Stimulated activated memory B cell treated with anti-CD40 and anti-IgM and Interleukin-4, amounts not matched to agents 10 μg/mL and 1 μg/mL and 100 μg/mL, for 72 hours (primary cell): Measurements from ENCODE around the gene SPECC1.
A peak's percentile ranks its signal among the peaks of the same experiment; 100 is the strongest.
"Not testable (repeated sequence)": the region's sequence is repeated elsewhere in the genome, so short reads cannot be mapped to it uniquely, and the experiment has no call there.

ENCODE experiments used
- ATAC-seq: fragments of 150-1000 bp; cut with Tn5 transposase; 2 replicates; pipeline ENCODE4 v1.10.0; 2021
- H3K27ac Mint-ChIP-seq: one replicate; pipeline ENCODE4 v1.8.0; 2022; ENCODE audit warnings: mild to moderate bottlenecking, mixed read lengths
- H3K27me3 Mint-ChIP-seq: one replicate; pipeline ENCODE4 v1.8.0; 2022; ENCODE audit warnings: mixed read lengths
- H3K36me3 Mint-ChIP-seq: one replicate; pipeline ENCODE4 v1.8.0; 2022; ENCODE audit warnings: mixed read lengths
- H3K4me1 Mint-ChIP-seq: one replicate; pipeline ENCODE4 v1.8.0; 2022; ENCODE audit warnings: mixed read lengths
- H3K4me3 Mint-ChIP-seq: one replicate; pipeline ENCODE4 v1.8.0; 2022; ENCODE audit warnings: mild to moderate bottlenecking, moderate library complexity, mixed read lengths
- H3K9me3 Mint-ChIP-seq: one replicate; pipeline ENCODE4 v1.8.0; 2022; ENCODE audit warnings: mixed read lengths

SPECC1 gene

GRCh38 chr17:20300436-20300934, 291.3 kb downstream of the SPECC1 start:
- H3K4me1 Mint-ChIP-seq: no peaks in the 10 kb centered on the region
- peaks cover 29% of the 10 kb centered on the region for H3K36me3 Mint-ChIP-seq
- no peaks in the 10 kb centered on the region for H3K27me3 Mint-ChIP-seq
- H3K4me3 Mint-ChIP-seq: no peak overlapping the region
- no peak overlapping the region for H3K27ac Mint-ChIP-seq
- peaks cover 8% of the 10 kb centered on the region for H3K9me3 Mint-ChIP-seq
- no peak for ATAC-seq

DNA sequence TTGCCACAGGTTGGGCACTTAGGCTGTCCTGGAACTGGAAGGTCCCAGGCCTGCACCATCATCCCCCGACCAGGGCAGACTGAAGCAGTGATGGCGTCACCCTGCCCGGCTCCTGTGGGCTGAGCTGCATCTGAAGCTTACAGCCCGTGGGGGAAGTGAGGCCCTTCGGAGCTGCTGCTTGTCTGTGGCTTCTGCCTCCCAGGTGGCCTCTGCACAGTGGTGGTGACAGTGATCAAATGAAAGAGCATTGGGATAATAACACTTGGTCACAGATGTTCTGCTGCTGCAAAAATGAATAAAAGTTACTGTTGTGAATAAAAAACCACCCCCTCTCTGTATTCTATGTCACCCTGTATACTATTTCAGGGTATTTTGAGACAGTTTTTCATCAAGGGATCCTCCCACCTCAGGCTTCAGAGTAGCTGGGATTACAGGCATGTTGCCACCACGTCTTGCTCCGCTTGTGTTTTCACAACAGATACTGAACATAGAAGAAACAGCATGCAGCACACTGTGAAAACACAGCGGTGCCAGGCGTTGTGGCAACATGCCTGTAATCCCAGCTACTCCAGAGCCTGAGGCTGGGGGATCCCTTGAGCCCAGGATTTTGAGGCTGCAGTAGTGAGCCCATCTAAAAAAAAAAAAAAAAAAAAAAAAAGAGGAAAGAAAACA, 293.2 kb downstream of the SPECC1 start:
- H3K27ac Mint-ChIP-seq: no peak overlapping the region

DNA sequence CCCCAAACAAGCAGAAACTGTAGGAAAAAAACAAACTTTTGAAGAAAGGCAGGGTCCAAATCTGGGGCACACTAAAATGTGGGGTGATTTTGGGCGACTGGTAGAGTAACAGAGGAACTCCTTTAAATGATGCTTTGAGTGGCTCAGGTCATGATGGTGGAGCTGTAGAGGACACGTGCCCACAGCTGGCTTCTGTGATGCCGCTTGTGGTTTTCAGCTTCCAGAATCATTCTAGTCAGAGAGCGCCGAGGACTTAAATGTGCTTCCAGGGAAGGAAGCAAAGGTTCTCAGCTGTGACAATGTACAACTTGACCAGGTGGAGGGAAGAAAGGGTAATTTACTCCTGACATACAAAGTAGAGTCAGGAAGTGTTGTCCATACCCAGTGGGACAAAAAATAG, 295.8 kb downstream of the SPECC1 start:
- peaks cover 26% of the 10 kb centered on the region for H3K9me3 Mint-ChIP-seq
- no peaks in the 10 kb centered on the region for H3K4me1 Mint-ChIP-seq

More for the DNA sequence above, 293.2 kb downstream of the SPECC1 start:
- H3K4me3 Mint-ChIP-seq: no peak overlapping the region
- peaks cover 41% of the 10 kb centered on the region for H3K36me3 Mint-ChIP-seq
- no peak for ATAC-seq
- no peaks in the 10 kb centered on the region for H3K27me3 Mint-ChIP-seq
- H3K9me3 Mint-ChIP-seq: peaks cover 18% of the 10 kb centered on the region
- H3K4me1 Mint-ChIP-seq: no peaks in the 10 kb centered on the region

DNA sequence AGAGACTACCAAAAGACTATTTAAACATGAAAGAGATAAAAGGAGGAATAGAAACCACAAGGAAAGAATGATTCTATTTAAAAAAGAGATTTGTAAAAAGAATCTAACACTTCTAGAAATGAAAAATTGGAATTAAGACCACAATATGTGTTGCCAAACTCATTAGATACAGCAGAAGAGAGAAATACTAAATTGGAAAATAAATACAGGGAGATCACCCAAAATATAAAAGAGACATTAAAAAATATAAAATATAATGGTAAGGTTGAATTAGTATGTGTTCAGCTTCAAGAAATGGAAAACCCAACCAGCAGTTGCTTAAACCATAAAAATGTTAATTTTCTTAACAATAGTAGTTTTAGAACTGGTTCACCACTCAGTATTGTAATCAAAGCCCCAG, 297.8 kb downstream of the SPECC1 start:
- H3K4me3 Mint-ChIP-seq: no peak overlapping the region
- no peak overlapping the region for H3K27ac Mint-ChIP-seq
- H3K27me3 Mint-ChIP-seq: no peaks in the 10 kb centered on the region
- no peaks in the 10 kb centered on the region for H3K4me1 Mint-ChIP-seq
- peaks cover 26% of the 10 kb centered on the region for H3K9me3 Mint-ChIP-seq
- peaks cover 29% of the 10 kb centered on the region for H3K36me3 Mint-ChIP-seq
- no peak for ATAC-seq

More for the DNA sequence above, 295.8 kb downstream of the SPECC1 start:
- no peak overlapping the region for H3K27ac Mint-ChIP-seq
- no peak for ATAC-seq
- no peak overlapping the region for H3K4me3 Mint-ChIP-seq
- H3K27me3 Mint-ChIP-seq: no peaks in the 10 kb centered on the region
- H3K36me3 Mint-ChIP-seq: peaks cover 37% of the 10 kb centered on the region

GRCh38 chr17:20307326-20307910, 298.3 kb downstream of the SPECC1 start:
- ATAC-seq: no peak
- H3K27me3 Mint-ChIP-seq: no peaks in the 10 kb centered on the region
- peaks cover 29% of the 10 kb centered on the region for H3K36me3 Mint-ChIP-seq
- H3K27ac Mint-ChIP-seq: no peak overlapping the region
- no peak overlapping the region for H3K4me3 Mint-ChIP-seq
- peaks cover 26% of the 10 kb centered on the region for H3K9me3 Mint-ChIP-seq
- no peaks in the 10 kb centered on the region for H3K4me1 Mint-ChIP-seq

DNA sequence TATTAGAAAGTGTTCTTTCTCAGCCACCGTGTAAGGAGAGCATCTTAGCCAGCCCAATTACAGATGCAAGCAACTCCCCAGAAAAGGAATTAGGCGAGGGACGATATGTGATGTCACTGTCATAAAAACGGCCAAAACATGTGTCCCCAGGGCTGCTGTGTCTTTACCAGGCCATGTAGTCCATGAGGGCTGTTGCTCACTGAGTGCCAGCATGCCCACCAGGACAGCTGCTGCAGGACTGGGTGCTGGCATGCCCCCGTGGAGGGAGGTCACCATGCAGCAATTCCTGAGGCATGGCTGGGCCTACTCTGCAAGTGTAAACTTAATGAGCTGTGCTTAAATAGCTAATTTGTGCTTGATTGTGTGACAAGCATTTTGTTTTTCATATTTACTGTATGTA, 301.3 kb downstream of the SPECC1 start:
- peaks cover 18% of the 10 kb centered on the region for H3K9me3 Mint-ChIP-seq
- no peaks in the 10 kb centered on the region for H3K4me1 Mint-ChIP-seq

GRCh38 chr17:20313306-20313705, 304.1 kb downstream of the SPECC1 start:
- no peaks in the 10 kb centered on the region for H3K4me1 Mint-ChIP-seq
- ATAC-seq: no peak
- no peaks in the 10 kb centered on the region for H3K27me3 Mint-ChIP-seq
- peaks cover 5% of the 10 kb centered on the region for H3K9me3 Mint-ChIP-seq
- H3K27ac Mint-ChIP-seq: no peak overlapping the region
- no peaks in the 10 kb centered on the region for H3K36me3 Mint-ChIP-seq
- no peak overlapping the region for H3K4me3 Mint-ChIP-seq

More for the DNA sequence above, 301.3 kb downstream of the SPECC1 start:
- peaks cover 18% of the 10 kb centered on the region for H3K36me3 Mint-ChIP-seq
- H3K27ac Mint-ChIP-seq: no peak overlapping the region
- ATAC-seq: no peak
- no peak overlapping the region for H3K4me3 Mint-ChIP-seq
- no peaks in the 10 kb centered on the region for H3K27me3 Mint-ChIP-seq

GRCh38 chr17:20313891-20314290, 304.7 kb downstream of the SPECC1 start:
- Mint-ChIP-seq H3K27me3 (no peaks in the 10 kb centered on the region), H3K36me3 (no peaks in the 10 kb centered on the region)

DNA sequence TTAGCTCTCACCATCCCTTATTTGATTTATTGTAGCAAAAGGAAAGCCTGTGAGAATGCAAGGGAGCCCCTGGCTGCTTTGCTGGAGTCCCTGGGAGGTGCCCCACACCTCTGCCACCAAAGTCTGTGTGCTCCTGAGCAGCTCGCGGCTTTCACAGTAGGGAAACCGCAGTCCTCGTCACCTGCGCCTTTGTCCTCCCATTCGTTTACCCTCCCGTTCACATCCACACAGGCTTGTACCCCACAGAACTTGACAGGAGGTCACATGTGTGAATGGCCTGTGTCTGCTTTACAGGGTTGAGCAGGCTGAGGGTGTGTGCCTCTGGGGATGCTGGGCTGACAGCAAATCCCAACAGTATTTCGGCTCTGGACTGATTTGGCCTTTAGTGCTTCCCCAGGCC, 305.7 kb downstream of the SPECC1 start:
- Mint-ChIP-seq H3K4me1 (no peaks in the 10 kb centered on the region), H3K4me3 (no peak overlapping the region), H3K27me3 (no peaks in the 10 kb centered on the region), H3K27ac (no peak overlapping the region), H3K9me3 (no peaks in the 10 kb centered on the region), H3K36me3 (no peaks in the 10 kb centered on the region)
- ATAC-seq: no peak

More at GRCh38 chr17:20313891-20314290, 304.7 kb downstream of the SPECC1 start:
- H3K27ac Mint-ChIP-seq: no peak overlapping the region
- no peak overlapping the region for H3K4me3 Mint-ChIP-seq
- peaks cover 2% of the 10 kb centered on the region for H3K9me3 Mint-ChIP-seq
- ATAC-seq: no peak
- H3K4me1 Mint-ChIP-seq: no peaks in the 10 kb centered on the region

- ATAC-seq: no peak
- Mint-ChIP-seq H3K4me1 (no peaks in the 10 kb centered on the region), H3K4me3 (no peak overlapping the region), H3K9me3 (no peaks in the 10 kb centered on the region), H3K27ac (no peak overlapping the region), H3K27me3 (no peaks in the 10 kb centered on the region), H3K36me3 (no peaks in the 10 kb centered on the region)
Observed at GRCh38 chr17:20315311-20315710, 306.2 kb downstream of the SPECC1 start.

DNA sequence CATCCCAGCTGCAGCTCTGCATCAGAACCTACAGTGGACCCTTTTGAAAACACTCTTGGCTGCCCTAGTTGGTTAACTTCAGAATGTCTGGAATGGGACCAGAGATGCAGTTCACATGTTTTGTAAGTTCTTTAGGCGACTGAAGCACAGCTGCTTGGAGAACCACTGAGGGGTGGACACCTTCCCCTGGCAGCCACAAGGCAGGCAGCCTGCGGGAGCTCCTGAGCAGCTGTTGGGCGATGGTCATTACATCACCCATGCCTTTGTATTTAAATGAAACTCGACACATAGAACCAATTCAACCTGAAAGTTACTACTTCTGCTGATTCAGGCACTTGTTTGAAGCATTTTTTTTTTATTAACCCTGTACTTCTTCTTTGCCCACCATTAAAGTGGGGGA, 306.7 kb downstream of the SPECC1 start:
- ATAC-seq: no peak
- Mint-ChIP-seq H3K27ac (no peak overlapping the region), H3K4me1 (peaks cover 3% of the 10 kb centered on the region)

GRCh38 chr17:20320535-20321229, 311.5 kb downstream of the SPECC1 start:
- H3K4me3 Mint-ChIP-seq: peak overlapping the region; percentile 53
- not testable (repeated sequence) for H3K4me1 Mint-ChIP-seq, H3K27ac Mint-ChIP-seq, H3K9me3 Mint-ChIP-seq, H3K27me3 Mint-ChIP-seq, H3K36me3 Mint-ChIP-seq
- ATAC-seq: peak; percentile 91

More for the DNA sequence above, 306.7 kb downstream of the SPECC1 start:
- no peaks in the 10 kb centered on the region for H3K36me3 Mint-ChIP-seq
- no peak overlapping the region for H3K4me3 Mint-ChIP-seq
- H3K27me3 Mint-ChIP-seq: peaks cover 2% of the 10 kb centered on the region
- no peaks in the 10 kb centered on the region for H3K9me3 Mint-ChIP-seq

DNA sequence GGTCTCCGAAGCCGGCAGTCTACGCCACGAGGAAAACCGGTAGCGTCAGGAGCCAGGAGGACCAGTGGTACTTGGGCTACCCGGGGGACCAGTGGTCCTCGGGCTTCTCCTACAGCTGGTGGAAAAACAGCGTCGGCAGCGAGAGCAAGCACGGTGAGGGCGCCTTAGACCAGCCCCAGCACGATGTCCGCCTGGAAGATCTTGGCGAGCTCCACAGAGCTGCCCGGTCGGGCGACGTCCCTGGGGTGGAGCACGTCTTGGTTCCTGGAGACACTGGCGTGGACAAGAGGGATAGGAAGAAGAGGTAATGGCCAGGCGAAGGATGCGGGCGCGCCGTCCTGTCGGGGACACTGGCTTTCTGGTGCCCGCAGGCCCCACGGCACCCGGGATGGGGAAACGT, 312.2 kb downstream of the SPECC1 start:
- not testable (repeated sequence) for H3K9me3 Mint-ChIP-seq, H3K4me1 Mint-ChIP-seq, H3K36me3 Mint-ChIP-seq, H3K27ac Mint-ChIP-seq, ATAC-seq, H3K27me3 Mint-ChIP-seq, H3K4me3 Mint-ChIP-seq

DNA sequence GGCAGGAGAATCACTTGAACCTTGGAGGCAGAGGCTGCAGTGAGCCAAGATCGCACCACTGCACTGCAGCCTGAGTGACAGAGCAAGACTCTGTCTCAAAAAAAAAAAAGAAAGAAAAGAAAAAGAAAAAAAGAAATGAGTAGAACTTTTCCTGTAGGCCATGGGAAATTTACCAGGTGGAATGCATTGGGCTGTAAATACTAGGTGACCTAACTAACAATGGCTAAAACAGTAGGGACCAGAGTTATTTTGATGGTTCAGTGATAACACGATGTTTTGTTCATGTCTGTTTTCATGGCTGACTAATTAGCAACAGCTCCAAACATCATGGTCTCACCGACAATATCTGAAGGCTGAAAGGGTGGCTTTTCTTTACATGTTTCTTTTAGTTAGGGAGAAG, 318.6 kb downstream of the SPECC1 start:
- H3K4me3 Mint-ChIP-seq, H3K36me3 Mint-ChIP-seq, H3K9me3 Mint-ChIP-seq, ATAC-seq, H3K27ac Mint-ChIP-seq, H3K4me1 Mint-ChIP-seq, H3K27me3 Mint-ChIP-seq: not testable (repeated sequence)

- H3K9me3 Mint-ChIP-seq, H3K27me3 Mint-ChIP-seq, H3K4me3 Mint-ChIP-seq: not testable (repeated sequence)
Observed at GRCh38 chr17:20351405-20351804, 342.2 kb downstream of the SPECC1 start.

DNA sequence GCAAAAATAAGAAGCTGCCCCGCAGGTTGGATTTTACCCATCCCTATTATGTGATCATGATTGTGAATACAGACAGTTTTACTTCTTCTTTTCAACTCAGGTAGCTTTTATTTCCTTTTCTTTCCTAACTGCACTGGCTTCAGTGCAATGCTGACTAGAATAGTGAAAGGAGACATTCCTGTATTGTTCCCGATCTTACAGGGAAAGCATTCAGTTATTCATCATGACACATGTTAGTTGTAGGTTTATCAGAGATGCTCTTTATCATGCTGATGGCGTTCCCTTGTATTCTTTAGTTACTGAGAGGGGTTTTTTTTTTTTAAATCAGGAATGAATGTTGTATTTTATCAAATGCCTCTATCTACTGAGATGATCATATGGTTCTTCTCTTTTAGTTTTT, 343.4 kb downstream of the SPECC1 start:
- not testable (repeated sequence) for H3K4me3 Mint-ChIP-seq, H3K27me3 Mint-ChIP-seq, H3K9me3 Mint-ChIP-seq, H3K36me3 Mint-ChIP-seq, H3K27ac Mint-ChIP-seq, ATAC-seq, H3K4me1 Mint-ChIP-seq

More at GRCh38 chr17:20351405-20351804, 342.2 kb downstream of the SPECC1 start:
- H3K4me1 Mint-ChIP-seq, ATAC-seq, H3K27ac Mint-ChIP-seq, H3K36me3 Mint-ChIP-seq: not testable (repeated sequence)
